Smooth muscle cell (in vitro differentiated cells): ENCODE data around the gene ZNF286A. TPM values are rescaled to one million over a fixed set of nuclear protein-coding genes. Genes with fewer than 3 reads are reported as not detected.
"Not testable (repeated sequence)": the region's sequence is repeated elsewhere in the genome, so short reads cannot be mapped to it uniquely, and the experiment has no call there.

ENCODE experiments used
- DNase-seq: peaks from one replicate; lab custom pipeline; 2025; ENCODE audit not compliant: unreplicated experiment; lab: John Stamatoyannopoulos, UW
- H2AFZ ChIP-seq: fragments of 200-600 bp; sonication (generic); 2 replicates; pipeline ENCODE4 v1.6.0; 2016; ENCODE audit warnings: antibody characterized with exemption, low read depth, mild to moderate bottlenecking
- H3F3A ChIP-seq: fragments of 200-600 bp; sonication (generic); 2 replicates; pipeline ENCODE4 v1.6.0; 2017; ENCODE audit warnings: antibody characterized with exemption, low read depth
- H3K27ac ChIP-seq: fragments of 200-600 bp; sonication (generic); 2 replicates; pipeline ENCODE4 v1.5.1; 2016; ENCODE audit warnings: low read depth, mild to moderate bottlenecking
- H3K27me3 ChIP-seq: fragments of 200-600 bp; sonication (generic); 2 replicates; pipeline ENCODE4 v1.6.1; 2016; ENCODE audit warnings: low read depth, mild to moderate bottlenecking
- H3K36me3 ChIP-seq: fragments of 200-600 bp; sonication (generic); 2 replicates; pipeline ENCODE4 v1.5.1; 2016; ENCODE audit warnings: low read depth
- H3K4me1 ChIP-seq: fragments of 200-600 bp; sonication (generic); 2 replicates; pipeline ENCODE4 v1.5.1; 2016; ENCODE audit warnings: low read depth
- H3K4me2 ChIP-seq: fragments of 200-600 bp; sonication (generic); 2 replicates; pipeline ENCODE4 v1.6.0; 2016; ENCODE audit warnings: mild to moderate bottlenecking
- H3K4me3 ChIP-seq: fragments of 200-600 bp; sonication (generic); 2 replicates; pipeline ENCODE4 v1.5.1; 2016; ENCODE audit warnings: mild to moderate bottlenecking
- H3K79me2 ChIP-seq: fragments of 200-600 bp; sonication (generic); 2 replicates; pipeline ENCODE4 v1.6.0; 2016; ENCODE audit warnings: low read depth, mild to moderate bottlenecking
- H3K9ac ChIP-seq: fragments of 200-600 bp; sonication (generic); 2 replicates; pipeline ENCODE4 v1.6.0; 2016; ENCODE audit warnings: low read depth
- H3K9me3 ChIP-seq: fragments of 200-600 bp; sonication (generic); replicated peaks from 2 replicates; pipeline ENCODE4 v1.5.1; 2016; ENCODE audit warnings: low read depth
- H4K20me1 ChIP-seq: fragments of 200-600 bp; sonication (generic); 2 replicates; pipeline ENCODE4 v1.6.0; 2016; ENCODE audit warnings: low read depth
- WGBS: methylation state at CpG from one replicate; pipeline ENCODE4 v1.1.7; 2016; ENCODE audit warnings: low lambda C conversion rate; 5-methylcytosine and 5-hydroxymethylcytosine counted together
- polyA plus RNA-seq: library from polyadenylated mRNA; unstranded; fragments of >200 nt; fragmentation: Nextera tagmentation; extraction: Ambion mirVana; gene quantifications from 2 replicates; pipeline ENCODE4 v1.2.1, GENCODE V29; 2016
- total RNA-seq: library from RNA; depleted of rRNA; stranded (reverse); fragments of >200 nt; gene quantifications from 2 replicates; pipeline ENCODE4 v1.2.3, GENCODE V29; 2014
- TF ChIP-seq, protein P1 (sequence below): fragments of 200-600 bp; sonication (generic); IDR thresholded peaks from 2 replicates; pipeline ENCODE4 v1.5.1; 2017; ENCODE audit warnings: borderline replicate concordance, mild to moderate bottlenecking, antibody characterized with exemption; ENCODE audit not compliant: insufficient read depth, poor library complexity, severe bottlenecking

Gene ZNF286A
- total RNA-seq (39.6 and 52.8 TPM in 2 replicates), polyA plus RNA-seq (9.2 and 17.9 TPM in 2 replicates)

DNA sequence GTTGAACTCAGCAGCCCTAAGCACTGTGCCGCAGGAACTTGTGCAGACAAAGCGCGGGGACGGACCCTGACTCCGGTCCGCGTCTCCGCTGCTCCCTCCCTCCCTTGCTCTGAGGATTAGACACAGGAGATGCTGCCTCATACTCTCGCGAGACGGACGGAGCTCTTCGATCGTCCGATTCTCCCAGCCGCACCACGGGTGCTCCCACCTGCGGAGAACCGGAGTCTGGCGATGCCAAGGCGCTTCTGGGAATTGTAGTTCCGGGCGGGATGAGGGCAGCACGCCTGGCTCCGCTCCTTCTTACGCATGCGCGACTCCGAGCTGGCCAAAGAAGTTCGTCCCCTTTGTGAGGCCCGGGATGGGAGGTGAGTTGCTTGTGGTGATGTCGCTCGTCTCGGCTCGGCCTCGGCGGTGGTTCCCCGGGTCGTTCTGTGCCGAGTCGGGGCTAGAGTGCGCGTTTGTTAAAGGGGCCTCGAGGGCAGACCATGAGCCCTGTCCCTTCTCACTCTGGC is at the start of gene ZNF286A:
ZNF286A (plus strand) TSS at position 340 of the 512 bp plus-strand sequence. CDS start 578 bp downstream, outside the sequence.
- H3K36me3 ChIP-seq, H4K20me1 ChIP-seq, H3F3A ChIP-seq, H3K4me1 ChIP-seq, H3K9me3 ChIP-seq, H3K27me3 ChIP-seq: not testable (repeated sequence)
- Histone ChIP-seq H3K9ac (peak within 1 kb of the TSS; percentile 76), H3K4me3 (peak within 1 kb of the TSS; percentile 59), H3K4me2 (peak within 1 kb of the TSS; percentile 80), H2AFZ (peak within 1 kb of the TSS; percentile 97), H3K79me2 (peaks cover 12% of the 10 kb centered on the region), H3K27ac (peak within 1 kb of the TSS; percentile 58)
- under 1% methylated on average over 44 of the region's 44 CpGs for WGBS
- DNase-seq: peak; percentile 91

DNA sequence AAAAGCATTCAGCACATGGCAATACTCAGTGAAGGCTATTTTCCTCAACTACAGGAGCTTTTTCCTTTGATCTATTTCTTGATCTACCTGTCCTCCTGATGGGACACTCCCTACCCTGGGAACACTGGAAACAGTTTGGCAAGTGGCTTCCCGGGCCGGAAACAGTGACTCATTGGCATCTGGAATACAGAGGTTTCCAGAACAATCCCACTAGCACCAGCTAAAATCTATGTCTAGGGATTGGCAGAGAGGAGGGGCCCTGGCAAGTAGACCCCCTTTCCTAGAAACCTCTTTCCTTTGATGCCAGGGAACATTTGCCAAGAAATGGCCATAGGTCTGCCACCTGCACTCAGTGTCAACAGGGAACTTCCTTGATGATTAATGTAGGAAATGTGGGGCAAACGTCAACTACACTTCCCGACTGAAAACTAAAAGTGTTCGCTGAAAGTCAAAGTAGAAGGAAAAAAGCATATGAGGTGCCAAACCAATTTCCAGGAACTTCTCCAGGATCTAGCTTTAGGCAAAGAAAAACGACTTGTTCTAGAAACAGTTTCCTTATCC is 49.6 kb upstream of the ZNF286A start:
- H3K4me1 ChIP-seq: peaks cover 27% of the 10 kb centered on the region
- H3K9ac ChIP-seq: peak overlapping the region; percentile 64
- no peaks in the 10 kb centered on the region for H3K9me3 ChIP-seq
- TF ChIP-seq, protein P1, sequence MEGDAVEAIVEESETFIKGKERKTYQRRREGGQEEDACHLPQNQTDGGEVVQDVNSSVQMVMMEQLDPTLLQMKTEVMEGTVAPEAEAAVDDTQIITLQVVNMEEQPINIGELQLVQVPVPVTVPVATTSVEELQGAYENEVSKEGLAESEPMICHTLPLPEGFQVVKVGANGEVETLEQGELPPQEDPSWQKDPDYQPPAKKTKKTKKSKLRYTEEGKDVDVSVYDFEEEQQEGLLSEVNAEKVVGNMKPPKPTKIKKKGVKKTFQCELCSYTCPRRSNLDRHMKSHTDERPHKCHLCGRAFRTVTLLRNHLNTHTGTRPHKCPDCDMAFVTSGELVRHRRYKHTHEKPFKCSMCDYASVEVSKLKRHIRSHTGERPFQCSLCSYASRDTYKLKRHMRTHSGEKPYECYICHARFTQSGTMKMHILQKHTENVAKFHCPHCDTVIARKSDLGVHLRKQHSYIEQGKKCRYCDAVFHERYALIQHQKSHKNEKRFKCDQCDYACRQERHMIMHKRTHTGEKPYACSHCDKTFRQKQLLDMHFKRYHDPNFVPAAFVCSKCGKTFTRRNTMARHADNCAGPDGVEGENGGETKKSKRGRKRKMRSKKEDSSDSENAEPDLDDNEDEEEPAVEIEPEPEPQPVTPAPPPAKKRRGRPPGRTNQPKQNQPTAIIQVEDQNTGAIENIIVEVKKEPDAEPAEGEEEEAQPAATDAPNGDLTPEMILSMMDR: no peak
- peak overlapping the region; percentile 86 for H3K4me2 ChIP-seq
- H2AFZ ChIP-seq: no peak overlapping the region
- 61% methylated on average over 6 of the region's 6 CpGs for WGBS
- no peak for DNase-seq
- H3K4me3 ChIP-seq: peak overlapping the region; percentile 49
- no peaks in the 10 kb centered on the region for H3F3A ChIP-seq
- no peaks in the 10 kb centered on the region for H3K27me3 ChIP-seq
- no peaks in the 10 kb centered on the region for H3K36me3 ChIP-seq
- H3K79me2 ChIP-seq: peaks cover 17% of the 10 kb centered on the region
- no peaks in the 10 kb centered on the region for H4K20me1 ChIP-seq
- peak overlapping the region; percentile 79 for H3K27ac ChIP-seq

DNA sequence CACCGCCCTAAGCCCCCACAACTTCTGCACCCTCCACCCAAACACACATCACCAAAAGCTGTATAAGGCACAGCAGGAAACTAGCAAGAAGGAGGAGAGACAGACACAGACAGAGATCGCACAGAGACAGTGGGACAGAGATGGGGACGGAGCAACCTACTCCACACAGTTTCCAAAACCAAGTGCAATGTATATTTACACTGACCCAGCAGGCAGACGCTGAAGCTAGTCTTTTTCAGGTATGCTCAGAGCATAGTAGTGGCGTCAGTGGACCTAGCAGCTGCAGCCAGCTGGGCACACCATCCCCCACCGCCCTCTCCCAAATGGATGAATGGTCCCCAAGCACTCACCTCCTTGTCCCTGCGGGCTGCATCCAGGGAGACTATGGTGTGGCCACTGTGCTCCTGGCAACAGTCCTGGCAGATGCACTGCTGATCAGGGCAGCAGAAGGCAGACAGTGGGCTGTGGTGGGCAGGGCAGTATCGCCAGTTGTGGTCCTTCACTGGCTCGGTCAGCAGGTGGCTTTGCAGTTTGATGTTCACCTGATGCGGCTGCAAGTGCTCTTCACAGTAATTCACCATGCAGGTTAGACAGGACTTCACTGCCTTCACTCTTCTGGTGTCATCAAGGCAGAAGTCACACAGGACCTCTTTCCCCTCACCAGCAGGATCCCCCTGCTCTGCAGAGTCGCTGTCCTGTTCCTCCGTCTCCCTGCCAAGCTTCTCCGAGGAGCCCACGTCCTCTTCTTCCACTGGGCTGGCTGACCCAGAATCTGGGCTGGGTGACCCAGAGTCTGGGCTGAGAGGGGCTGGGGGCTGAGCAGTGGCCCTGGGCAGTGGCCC is 48.6 kb upstream of the ZNF286A start:
- peaks cover 3% of the 10 kb centered on the region for H3F3A ChIP-seq
- DNase-seq: no peak
- peaks cover 23% of the 10 kb centered on the region for H3K4me1 ChIP-seq
- no peaks in the 10 kb centered on the region for H3K9me3 ChIP-seq
- WGBS: 64% methylated on average over 14 of the region's 14 CpGs
- H3K9ac ChIP-seq: peak overlapping the region; percentile 64
- peaks cover 17% of the 10 kb centered on the region for H3K79me2 ChIP-seq
- no peaks in the 10 kb centered on the region for H4K20me1 ChIP-seq
- H3K4me2 ChIP-seq: peak overlapping the region; percentile 86
- TF ChIP-seq, protein P1: no peak
- no peak overlapping the region for H2AFZ ChIP-seq
- H3K27me3 ChIP-seq: no peaks in the 10 kb centered on the region
- peak overlapping the region; percentile 79 for H3K27ac ChIP-seq
- H3K4me3 ChIP-seq: peak overlapping the region; percentile 49
- no peaks in the 10 kb centered on the region for H3K36me3 ChIP-seq

DNA sequence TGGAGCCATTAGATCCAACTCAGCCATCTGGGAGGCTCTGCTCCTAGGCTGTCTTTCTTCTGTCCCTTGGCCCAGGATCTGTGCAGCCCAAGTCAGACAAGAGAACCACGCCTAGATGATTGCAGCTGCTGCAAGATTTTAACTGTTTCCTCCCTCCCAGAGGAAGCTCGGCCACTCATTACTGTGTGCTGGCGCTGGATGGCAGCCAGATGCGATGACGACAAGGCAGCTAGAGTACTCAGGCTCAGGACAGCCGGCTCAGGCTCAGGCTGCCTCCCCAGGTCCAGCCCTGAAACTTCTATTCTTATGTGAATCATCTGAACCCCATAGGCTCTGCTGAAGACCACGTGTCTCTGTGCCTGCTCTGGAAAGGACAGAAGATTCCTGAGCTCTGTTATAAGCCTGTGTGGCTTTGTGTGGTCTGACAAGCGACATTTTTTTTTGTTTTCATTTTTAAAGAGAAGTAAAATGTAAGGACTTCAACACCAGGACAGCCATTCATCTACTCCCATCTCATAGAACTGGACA is 47.9 kb upstream of the ZNF286A start:
- Histone ChIP-seq H3K9ac (peak overlapping the region; percentile 64), H3K36me3 (no peaks in the 10 kb centered on the region), H3K27me3 (no peaks in the 10 kb centered on the region), H3F3A (peaks cover 3% of the 10 kb centered on the region), H4K20me1 (no peaks in the 10 kb centered on the region), H3K79me2 (peaks cover 17% of the 10 kb centered on the region), H2AFZ (no peak overlapping the region), H3K4me2 (peak overlapping the region; percentile 86), H3K4me3 (peak overlapping the region; percentile 49), H3K4me1 (peaks cover 22% of the 10 kb centered on the region), H3K9me3 (no peaks in the 10 kb centered on the region), H3K27ac (peak overlapping the region; percentile 79)
- TF ChIP-seq, protein P1: no peak
- peak; percentile 63 for DNase-seq
- WGBS: 3% methylated on average over 8 of the region's 8 CpGs
